Stimulated activated CD4-positive, alpha-beta T cell treated with anti-CD3 and anti-CD28 coated beads, Interleukin-2, amount 100 ng/mL, for 24 hours (primary cell): Measurements from ENCODE around the gene MED9.
"Not testable (repeated sequence)": the region's sequence is repeated elsewhere in the genome, so short reads cannot be mapped to it uniquely, and the experiment has no call there.

Experiments
- DNase-seq, 2 donors: peaks; one replicate each; pipeline ENCODE4 v3.0.0-alpha.2; 2020

MED9 gene

GRCh38 chr17:17456251-17456650 is 20.5 kb upstream of the MED9 start:
- DNase-seq: no peak

DNA sequence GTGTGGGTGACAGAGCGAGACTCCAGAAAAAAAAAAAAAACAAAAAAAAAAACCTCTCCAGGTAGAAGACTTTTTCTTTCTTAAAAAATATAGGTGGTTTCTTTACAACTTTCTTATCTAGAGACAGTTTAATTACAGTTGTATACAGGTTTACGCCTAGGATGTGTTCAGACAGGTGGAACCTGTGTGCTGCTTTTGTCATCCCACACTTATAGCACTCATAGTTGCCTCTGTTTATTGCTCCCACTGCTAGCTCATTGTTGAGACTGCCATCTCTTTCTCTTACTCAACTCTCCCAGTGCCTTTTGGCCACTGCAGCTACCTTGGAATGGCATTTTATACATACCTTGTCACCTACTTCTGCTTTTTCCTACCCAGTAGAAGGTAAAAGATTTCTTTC is 19.1 kb upstream of the MED9 start:
- no peak for DNase-seq

DNA sequence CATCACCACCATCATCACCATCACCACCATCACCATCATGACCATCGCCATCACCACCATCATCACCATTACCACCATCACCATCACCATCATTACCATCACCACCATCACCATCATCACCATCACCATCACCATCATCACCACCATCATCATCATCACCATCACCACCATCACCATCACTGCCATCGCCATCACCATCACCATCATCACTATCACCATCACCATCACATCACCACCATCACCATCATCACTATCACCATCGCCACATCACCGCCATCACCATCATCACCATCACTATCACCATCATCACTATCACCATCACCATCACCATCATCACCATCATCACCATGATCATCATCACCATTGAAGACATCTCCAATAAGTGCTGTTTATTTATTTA is 16.8 kb upstream of the MED9 start:
- DNase-seq: no peak

DNA sequence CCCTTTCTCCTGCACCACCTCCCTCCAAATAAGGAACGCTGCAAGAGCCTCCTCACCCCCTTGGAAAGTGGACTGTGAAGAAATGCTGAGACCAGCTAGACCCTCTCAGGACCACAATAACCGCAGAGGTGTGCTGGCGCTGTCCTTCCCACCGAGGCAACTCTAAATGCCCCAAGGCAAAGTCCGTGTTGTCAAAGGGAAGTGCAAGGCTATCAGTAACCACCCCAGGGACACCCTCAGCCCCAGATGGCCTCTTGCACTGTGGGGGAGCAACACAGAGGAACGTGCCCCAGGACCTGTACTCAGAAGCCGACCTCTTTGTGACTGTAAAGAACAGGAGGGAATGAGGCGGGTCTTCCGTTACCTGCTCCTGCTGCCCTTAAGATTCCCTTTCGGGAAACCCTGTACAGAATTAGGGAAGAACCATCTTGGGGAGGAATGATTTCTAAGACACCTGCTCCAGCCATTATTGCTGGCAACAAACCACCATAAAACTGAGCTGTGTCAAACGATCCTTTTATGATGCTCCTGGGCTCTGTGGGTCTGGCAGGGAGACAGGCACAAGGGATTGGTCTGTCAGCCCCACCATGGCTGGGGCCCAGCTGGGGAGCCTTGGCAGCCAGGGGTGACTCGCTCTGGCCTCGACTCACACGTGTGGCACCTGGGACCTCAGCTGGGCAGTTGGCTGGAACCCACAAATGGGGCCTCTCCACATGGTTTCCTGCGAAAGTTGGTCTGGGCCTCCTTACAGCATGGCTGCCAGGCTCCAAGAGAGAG is 14.6 kb upstream of the MED9 start:
- DNase-seq: no peak

GRCh38 chr17:17463821-17464220 is 13.0 kb upstream of the MED9 start:
- no peak for DNase-seq

- not testable (repeated sequence) for DNase-seq
Measured at GRCh38 chr17:17465878-17466277, 10.9 kb upstream of the MED9 start.

GRCh38 chr17:17466511-17466910 is 10.3 kb upstream of the MED9 start:
- no peak for DNase-seq

DNA sequence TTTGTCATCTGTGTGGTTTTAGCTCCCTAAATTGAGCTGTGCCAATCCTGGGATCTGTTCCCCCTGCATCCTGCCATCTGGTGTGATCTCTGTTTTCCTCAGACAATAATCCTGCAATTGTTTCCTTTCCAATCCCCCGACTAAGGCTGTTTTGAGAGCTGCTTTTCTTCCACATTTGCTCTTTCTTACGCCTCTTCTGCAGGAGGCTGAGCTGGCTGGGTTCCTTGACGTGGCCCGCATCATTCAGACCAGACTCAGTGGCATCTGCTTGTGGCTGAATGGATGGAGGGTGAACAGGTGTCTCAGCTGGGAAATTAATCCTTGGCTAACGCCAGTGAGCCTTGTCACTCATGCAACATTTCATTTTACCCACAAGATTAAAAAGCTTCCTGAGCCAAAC is 9.8 kb upstream of the MED9 start:
- no peak for DNase-seq

- no peak for DNase-seq
Measured at GRCh38 chr17:17467720-17468119, 9.1 kb upstream of the MED9 start.

DNA sequence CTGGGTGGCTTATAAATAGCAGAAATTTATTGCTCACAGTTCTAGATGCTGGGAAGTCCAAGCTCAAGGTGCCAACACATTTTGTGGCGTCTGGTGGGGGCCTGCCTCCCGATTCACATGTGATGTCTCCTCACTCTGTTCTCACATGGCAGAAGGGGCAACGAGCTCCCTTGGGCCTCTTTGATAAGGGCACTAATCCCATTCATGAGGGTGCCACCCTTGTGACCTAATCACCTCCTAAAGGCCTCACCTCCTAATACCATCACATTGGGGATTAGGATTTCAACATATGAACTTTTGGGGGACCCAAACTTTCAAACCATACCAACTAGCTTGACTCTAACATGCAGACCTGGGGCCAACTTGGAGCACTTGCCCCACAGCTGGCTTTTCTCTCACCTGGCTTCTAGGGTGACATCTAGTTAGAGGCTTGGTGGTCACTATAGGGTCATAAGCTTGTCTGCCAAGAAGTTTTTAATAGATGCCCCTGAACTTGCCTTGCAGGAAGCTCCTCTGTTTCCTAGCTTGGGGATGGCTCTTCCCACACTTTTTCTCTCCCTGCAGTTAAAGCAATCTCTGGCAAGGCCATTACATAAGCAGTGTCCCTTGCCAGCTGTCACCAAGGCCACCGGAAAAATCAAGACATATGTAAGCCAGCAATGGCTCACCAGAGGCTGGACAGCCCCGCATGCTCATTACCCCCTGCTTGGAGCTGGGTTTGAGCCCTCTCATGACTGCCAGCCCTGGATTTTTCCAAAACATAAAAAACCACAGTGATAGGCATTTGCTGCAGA is 8.4 kb upstream of the MED9 start:
- DNase-seq: no peak

DNA sequence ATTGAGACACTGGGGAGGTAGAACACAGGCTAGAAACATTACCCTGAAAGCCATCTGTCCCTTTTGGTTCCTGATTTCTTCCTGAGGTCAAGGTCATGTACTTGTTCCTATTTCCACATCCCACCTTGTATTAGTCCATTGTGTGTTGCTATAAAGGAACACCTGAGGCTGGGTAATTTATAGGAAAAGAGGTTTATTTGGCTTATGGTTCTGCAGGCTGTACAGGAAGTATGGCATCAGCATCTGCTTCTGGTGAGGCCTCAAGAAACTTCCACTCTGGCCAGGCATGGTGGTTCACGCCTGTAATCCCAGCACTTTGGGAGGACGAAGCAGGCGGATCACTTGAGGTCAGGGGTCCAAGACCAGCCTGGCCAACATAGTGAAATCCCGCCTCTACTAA is 7.4 kb upstream of the MED9 start:
- no peak for DNase-seq

DNA sequence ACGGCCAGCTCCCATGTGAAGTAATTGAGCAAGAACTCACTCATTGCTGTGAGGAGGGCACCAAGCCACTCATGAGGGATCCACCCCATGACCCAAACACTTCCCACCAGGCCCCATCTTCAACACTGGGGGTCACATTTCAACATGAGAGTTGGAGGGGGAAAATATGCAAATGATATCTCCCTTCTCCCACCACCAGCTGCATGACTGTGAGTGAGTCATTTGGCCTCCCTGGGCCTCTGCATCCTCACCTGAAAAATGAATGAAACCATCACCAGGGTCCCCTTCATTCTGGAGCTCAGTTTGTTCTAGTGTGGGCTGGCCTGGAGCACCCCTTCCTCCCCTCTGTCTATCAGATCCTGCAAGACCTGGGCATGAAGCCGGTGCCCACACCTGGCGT is 6.8 kb upstream of the MED9 start:
- no peak for DNase-seq

DNA sequence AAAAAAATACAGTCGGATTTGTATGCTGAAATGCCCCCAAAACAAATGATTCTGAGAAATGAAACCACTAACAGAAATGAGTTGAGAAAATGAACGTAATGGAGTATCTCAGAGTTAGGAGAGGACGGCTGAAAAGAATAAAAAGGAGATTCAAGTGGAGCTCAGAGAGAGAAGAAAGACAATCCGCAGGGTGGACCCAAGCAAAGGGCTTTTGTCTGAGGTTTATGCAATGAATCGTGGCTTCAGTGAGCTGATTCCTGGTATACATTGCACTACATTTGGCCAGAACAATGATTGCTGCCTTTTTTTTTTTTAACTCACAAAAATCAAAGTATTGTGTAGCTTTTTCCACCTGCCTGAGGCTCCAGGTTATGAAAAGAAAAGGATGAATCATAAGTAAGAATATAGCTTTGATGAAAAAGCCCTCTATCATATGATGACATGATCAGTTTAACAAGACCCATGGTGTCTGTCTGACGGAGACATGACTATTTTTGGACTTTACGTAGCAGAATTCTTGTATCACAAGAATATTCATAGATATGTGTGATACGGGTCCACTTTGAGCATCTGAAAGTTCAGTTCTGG is 4.4 kb upstream of the MED9 start:
- no peak for DNase-seq

DNA sequence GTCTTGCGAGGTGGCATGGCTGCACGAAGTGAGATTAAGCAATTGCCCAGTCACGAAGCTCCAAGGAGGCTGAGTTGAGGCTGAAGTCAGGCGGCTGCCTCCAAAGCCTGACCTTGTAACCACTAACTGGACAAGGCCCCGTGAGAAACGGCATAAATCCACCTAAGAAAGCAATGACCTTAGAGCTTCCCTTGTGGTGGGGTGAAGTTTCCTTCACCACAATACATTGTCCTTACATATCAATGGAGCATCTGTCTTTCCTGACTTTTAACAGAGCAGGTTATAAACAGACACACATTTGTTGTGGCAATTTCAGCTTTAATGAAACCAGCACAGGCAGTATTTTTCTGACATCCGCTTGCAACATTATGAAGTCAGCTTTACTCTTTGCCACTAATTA is 2.5 kb upstream of the MED9 start:
- DNase-seq: no peak

DNA sequence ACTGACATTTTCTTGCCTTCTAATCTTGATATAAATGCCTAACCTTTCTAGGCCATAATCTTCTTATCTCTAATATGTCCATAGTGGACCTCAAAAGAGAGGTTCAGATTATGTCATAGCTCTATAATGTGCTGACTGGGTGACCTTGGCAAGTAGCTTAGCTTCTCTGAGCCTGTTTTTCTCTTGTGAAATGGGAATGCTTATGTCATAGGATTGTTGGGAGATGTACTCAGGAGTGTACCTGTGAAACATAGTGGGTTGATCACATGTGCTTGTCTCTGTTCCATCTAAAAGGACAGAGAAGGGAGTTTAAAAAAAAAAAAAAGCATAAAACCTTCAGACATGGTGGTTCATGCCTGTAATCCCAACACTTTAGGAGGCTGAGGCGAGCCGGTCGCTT is 2.4 kb downstream of the MED9 start:
- no peak for DNase-seq

GRCh38 chr17:17480593-17481148 is 3.9 kb downstream of the MED9 start:
- no peak for DNase-seq

DNA sequence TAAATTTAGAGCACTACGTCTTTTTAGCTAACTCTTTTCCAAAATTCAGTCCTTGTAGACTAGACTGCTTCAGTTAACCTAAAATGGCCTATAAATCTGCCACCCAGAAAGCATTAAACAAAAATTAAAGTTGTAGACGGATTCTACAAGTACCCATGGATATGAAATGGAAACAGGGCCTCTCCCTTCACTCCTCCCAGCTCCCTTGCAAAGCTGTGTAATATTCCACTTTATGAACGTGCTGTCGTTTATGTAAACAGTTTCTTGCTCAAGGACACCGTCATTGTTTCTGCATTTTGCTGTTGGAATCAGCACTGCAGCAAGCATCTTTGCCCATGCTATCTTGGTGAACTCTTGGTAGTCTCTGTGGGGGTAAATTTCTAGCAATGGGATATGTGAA is 5.1 kb downstream of the MED9 start:
- DNase-seq: no peak

- peak; percentile 36 to 57 for DNase-seq
Measured at GRCh38 chr17:17484451-17484899, 7.7 kb downstream of the MED9 start.

- no peak for DNase-seq
Measured at GRCh38 chr17:17485420-17485819, 8.6 kb downstream of the MED9 start.

GRCh38 chr17:17486416-17486815 is 9.6 kb downstream of the MED9 start:
- DNase-seq: not testable (repeated sequence)

- no peak for DNase-seq
Measured at GRCh38 chr17:17487998-17488397, 11.2 kb downstream of the MED9 start.

- DNase-seq: no peak
Measured at GRCh38 chr17:17491031-17491471, 14.3 kb downstream of the MED9 start.

DNA sequence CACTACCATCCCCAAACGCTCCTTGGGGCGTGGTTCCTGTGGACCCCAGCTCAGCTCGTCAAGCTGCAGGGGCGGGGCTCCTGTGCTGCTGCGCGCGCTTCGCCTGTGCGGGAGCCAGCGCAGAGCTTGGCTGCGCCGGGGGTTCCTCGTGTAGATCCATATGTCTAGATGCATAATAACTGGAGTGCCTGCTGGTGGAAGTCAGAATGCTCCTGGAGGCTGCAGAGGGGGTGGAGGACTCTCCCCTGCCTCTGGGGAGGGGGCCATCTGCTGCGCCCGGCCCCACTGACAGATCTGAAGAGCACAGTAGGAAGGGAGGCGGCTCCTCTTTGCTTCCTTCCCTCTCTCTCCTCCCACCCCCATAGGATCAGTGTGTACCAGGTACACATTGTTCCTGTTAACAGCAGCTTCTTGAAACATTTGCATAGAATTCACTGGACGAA is 14.8 kb downstream of the MED9 start:
- no peak for DNase-seq

GRCh38 chr17:17492085-17492484 is 15.3 kb downstream of the MED9 start:
- no peak for DNase-seq
